Measurements from ENCODE around the gene KRTAP10-12. TPM values are rescaled to one million over a fixed set of nuclear protein-coding genes. Genes with fewer than 3 reads are reported as not detected.

Gene KRTAP10-12
- polyA plus RNA-seq, 5 donors: not detected

DNA sequence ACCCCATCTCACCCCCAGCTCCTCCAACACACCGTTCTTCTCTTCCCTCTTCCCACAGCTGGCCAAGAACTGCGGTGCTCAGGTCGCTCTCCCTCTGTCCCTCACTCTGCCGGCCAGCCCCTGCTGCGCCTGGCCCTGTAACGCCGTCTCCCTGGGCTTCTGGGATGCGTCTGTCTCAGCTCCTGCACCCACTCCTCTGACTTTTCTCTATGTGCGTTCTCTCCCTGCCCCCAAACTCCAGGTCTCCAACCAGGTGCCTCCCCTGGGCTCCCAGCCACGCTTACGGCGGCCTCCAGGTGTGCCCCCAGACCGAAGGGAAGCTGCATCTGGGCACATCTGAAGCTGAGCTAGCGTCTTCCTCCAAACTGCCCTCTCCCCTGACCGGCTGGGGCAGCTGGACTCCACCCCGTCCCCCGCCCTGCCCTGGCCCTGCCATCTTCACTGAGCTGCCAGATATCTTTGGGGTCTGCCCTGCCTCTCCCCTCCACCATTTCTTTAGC, 2.6 kb downstream of the KRTAP10-12 start:
- no peak for DNase-seq

DNA sequence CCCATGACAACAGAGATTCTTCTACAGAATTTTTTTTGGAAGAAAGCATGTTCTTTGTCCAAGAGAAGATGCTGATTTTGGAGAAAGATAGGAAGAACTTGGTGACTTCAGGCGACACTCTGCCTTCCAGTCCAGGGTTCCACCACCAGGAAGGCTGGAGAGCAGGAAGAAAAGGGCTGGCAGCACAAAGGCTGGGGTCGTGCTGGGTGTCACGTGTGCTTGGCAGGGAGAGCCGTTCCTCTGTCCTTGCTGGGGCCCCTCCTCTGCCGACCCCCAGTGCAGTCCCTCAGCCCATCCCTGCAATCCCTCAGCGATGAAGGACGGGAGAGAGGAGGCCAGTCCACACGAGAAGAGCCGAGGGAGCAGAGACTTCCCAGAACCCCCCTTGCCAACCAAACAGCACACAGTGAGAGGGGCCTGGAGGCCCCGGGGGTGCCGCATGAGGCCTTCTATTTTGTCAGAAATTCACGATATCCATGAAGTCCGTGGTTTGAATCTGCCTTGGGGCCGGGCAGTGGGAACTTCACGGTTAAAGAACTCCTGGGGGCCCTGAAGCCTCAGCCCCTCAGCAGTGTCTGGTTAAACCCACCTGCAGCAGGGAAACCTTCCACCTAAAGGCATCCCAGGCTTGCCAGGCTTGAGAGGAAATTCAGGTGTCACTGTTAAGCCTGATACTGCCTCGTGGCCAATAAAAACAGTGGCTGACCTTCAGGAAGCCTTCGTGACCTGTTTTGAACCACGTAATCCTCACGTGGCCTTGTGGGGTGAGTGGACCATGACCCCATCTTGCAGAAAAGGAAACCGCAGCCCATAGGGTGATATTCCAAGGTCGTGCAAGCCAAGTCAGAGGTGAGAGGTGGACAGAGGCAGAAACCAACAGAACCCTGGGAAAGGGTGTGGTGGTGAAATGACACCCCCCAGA, 3.4 kb downstream of the KRTAP10-12 start:
- no peak for DNase-seq

DNA sequence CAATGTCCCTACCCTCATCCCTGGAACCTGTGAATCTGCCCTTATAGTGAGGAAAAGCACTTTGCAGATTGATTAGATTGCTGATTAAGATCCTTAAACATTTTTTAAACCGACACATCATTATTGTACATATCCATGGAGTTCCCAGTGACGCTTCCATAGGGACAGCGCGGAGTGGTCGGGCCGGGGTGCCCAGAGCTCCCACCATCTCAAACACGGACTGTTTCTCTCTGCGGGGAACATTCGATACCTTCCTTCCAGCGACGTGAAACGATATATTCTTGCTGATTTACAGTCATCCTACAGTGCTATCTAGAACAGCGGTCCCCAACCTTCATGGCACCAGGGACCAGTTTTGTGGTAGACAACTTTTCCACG, 4.0 kb downstream of the KRTAP10-12 start:
- DNase-seq: no peak

DNA sequence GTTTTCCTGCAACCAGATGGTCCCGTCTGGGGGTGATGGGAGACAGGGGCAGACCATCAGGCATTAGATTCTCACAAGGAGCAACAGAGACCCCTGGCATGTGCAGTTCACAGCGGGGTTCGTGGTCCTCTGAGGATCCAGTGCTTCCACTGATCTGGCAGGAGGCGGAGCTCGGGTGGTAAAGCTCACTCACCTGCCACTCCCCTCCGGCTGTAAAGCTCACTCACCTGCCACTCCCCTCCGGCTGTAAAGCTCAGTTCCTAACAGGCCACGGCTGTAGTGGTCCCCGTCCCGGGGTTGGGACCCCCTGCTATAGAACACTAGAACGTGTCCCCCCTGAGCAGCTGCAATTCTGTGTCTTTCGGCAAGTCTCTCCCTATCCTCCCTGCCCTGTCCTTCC, 4.6 kb downstream of the KRTAP10-12 start:
- no peak for DNase-seq

DNA sequence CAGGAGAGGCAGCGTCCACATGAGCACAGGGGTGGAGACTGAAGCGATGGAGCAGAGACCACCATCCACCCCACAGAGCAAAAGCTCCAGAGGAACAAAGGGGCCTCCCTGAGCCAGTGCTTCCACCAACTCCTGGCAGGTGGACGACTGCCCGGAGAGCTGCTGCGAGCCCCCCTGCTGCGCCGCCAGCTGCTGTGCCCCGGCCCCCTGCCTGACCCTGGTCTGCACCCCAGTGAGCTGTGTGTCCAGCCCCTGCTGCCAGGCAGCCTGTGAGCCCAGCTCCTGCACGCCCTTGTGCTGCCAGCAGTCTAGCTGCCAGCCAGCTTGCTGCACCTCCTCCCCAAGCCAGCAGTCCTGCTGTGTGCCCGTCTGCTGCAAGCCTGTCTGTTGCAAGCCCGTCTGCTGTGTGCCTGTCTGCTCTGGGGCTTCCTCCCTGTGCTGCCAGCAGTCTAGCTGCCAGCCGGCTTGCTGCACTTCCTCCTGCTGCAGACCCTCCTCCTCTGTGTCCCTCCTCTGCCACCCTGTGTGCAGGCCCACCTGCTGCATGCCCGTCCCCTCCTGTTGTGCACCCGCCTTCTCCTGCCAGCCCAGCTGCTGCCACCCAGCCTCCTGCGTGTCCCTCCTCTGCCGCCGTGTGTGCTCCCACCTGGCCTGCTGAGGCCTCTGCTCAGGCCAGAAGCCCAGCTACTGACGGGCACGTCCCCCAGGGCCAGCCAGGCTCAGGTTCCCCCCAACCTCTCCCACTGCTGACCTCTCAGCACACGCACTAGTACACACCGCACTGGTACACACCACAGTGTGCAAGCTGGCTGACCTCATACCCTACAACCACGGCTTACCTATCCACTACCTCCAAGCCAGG, 5.4 kb downstream of the KRTAP10-12 start:
- DNase-seq: no peak

DNA sequence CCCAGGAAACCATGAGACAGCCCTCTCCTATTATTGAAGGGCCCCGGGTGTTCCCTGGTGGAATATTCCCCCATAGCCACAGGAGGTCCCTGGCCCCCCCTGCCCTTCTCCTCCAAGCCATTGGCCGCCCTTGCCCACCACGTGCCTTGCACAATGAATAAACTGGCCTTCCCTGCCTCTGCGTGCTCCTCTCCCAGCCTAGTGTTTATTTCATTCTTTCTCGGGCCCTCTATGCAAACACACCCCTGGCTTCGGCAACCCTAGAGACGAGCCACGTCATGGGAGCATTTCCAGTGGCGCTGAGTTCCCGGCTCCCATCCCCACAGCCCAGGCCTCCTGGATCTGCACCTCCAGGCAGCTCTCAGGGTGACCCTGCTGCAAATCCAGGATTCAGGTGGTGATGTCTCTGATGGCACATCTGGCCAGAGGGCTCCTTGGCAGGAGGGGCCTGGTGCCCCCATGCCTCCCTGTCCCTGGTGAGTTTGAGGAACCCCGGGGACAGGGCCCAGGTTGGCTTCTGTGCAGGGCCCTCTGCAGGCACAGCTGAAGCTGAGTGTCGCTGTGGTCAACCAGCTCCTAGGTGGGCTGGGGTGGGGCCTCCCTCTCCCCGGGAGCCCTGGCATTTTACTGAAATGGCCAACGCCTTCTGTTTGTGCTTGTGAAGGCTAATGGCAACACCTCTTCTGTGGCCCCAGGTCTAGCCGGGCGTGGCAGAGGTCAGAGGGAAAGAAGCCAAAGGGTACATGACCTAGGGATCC, 6.2 kb downstream of the KRTAP10-12 start:
- no peak for DNase-seq

DNA sequence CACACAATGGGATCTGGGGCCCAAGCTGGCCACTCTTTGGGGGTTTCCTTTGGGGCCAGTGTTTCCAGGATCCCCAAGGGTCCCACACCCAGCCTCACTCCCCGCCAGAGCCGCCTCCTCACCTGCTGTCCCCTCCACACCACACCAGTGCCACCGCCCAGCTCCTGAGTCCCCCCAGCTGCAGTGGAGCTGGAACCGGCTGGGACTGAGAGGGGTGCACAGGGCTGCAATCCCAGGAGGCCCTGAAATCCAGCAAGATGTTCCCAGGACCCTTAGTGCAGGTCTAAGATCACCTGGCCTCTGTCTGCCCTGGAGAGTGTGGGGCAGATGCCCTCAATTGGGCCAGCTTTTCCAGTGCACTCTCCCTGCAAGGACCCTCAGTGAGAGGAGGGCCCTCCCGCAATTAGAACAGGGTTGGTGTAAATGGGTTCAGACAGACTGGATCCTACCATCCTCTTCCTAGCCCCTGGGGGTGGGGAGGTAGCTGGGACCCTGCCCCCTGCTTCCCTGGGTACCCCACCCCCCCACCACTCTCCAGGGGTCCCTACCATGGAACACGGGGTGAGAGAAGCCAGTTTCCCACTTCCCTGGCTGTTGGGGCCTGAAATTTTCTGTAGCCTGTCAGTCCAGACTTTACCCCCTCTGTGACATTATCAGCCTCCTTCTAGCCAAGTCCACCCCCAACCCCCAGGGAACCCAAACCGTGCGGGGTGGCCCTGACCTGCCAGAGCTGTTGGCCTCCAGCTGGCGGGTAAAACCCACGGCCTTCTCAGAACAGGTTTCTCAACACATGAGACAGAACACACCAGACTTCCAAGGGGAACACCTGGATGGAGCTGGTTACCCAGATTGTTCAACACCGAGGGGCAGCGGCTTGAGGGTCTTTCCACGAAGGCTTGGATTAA, 7.0 kb downstream of the KRTAP10-12 start:
- no peak for DNase-seq

DNA sequence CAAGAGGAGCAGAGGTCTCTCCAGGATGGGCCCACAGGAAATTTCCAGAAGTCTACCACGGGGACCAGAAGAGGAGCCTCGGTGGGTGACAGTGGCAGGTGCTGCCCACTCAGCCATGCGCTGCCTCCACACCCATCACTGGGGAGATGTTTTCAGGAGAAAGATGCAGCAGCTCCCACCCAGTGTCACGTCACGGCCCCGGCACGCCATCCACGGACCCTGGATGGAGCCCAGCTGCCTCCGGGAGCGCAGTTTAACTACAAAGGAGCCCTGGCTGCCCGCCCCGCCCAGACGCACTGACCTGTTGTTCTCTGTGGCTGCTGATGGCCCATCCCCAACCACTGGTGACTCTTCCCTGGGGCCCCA, 7.6 kb downstream of the KRTAP10-12 start:
- no peak for DNase-seq

DNA sequence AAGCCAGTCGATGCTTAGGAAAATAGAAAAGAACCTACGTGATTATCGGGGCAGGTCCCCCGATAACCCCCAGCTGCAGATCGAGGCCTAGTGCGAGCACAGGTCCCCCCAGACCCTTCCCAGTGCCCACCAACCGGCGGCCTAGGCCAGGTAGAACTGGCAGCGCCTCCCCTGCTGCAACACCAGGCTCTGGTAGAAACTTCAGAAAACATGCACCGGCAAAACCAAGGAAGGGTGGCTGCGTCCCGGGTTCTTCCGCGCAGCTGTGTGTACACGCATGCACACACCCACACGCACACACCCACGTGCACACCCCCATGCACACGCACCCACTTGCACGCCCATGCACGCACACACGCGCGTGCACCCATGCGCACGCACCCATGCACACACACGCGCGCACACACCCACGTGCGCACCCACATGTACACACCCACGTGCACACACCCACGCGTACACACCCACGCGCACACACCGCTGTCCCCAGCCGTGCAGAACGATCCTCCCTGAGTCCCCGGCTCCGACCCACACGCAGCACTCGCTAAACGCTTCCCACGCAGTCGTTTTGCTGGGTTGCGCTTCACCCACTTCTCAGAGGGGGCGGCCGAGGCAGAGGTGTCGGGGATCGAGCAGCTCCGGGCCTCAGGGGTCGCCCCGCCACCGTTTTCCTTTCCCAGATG, 9.2 kb downstream of the KRTAP10-12 start:
- no peak for DNase-seq

DNA sequence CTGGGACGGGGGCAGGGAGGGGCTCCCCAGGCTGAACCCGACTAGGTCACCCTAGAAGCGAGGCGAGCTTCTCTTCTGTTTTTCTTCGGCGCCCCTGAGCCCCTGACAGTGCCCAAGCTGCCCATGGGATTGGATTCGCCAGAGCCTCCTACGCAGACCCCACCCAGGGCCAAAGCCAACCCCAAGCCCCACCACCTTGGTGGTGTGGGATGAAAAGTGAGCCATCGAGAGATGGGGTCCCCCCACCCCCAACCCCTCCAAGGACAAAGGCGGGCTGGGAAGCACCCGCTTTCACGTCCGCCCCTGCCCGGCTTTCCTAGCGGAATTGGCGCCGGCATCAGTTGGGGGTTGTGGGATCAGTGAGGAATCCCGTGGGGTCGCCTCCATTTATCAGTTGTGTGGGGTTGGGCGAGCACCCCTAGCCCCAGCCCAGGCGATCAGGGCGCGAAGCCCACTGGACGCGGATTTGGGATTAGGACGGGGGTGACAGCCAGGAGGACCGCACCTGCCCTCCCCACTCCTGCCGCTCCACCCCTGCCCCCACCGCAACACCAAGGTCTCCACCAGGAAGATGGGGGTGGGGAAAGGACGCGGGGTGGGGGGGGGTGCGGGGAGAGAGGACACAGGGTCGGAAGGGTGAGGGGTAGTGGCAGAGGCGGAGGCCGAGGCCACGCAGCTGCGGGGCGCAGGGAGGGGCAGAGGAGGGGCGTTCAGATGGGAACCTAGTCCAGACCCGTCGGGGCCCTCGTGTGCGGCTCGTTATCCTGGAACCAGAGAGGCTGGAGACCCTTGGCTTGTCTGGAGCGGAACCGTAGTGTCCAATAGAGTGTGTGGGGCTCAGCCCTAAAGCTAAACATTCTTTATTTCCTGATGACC, 10.0 kb downstream of the KRTAP10-12 start:
- DNase-seq: no peak

DNA sequence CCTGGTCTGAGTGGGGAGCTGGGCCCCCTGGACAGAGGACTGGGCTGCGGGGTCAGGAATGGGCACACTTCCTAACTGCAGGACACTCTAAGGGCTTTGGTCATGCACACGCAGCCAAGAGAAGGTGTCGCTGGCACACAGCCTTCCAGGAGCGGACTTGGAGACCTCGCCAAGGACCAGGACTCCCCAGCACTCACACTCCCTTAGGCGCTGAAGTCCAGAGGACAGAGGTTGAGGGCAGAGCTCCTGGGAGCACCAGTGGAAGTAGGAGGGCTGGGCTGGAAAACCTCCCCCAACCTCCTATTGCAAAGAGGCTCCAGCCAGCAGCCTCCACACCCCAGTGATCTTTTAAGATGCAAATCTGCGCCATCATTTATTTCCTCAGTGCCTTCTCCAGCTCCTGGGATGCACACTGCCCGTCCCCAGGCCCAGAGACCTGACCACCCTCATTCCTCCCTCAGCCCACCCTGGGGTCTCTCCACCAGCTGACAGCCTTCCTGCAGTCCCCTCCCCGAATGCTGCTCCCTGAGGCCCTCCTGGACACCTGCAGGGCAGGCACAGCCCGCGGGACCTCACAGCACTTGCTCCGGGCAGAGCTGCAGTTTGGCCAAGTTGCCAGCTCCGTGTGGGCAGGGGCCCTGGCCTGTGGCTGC, 11.4 kb downstream of the KRTAP10-12 start:
- DNase-seq: no peak

DNA sequence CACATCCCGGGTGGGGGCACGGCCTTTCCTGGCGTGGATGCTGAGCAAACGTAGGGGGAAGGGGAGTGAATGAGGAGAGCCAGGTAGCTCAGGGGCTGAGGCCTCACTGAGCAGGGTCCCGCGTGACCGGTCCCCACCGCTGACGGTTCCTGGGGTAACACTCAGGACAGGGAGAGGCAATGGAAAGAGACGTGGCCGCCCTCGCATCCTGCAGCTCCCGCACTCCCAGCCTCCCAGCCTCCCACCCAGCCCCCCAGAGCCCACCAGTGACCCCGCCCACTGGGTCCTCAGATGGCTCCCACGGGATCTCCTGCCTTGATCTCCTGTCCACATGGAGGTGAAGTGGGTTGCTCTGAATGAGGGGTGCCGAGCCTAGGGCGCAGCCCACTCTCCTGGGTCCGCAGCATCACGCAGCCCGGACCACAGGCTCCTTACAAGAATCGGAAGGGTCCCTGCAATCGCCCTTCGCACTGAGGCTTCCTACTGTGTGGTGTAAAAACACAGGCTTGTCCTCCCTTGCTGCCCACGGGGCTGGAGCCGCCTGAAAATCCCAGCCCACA, 12.0 kb downstream of the KRTAP10-12 start:
- DNase-seq: no peak

DNA sequence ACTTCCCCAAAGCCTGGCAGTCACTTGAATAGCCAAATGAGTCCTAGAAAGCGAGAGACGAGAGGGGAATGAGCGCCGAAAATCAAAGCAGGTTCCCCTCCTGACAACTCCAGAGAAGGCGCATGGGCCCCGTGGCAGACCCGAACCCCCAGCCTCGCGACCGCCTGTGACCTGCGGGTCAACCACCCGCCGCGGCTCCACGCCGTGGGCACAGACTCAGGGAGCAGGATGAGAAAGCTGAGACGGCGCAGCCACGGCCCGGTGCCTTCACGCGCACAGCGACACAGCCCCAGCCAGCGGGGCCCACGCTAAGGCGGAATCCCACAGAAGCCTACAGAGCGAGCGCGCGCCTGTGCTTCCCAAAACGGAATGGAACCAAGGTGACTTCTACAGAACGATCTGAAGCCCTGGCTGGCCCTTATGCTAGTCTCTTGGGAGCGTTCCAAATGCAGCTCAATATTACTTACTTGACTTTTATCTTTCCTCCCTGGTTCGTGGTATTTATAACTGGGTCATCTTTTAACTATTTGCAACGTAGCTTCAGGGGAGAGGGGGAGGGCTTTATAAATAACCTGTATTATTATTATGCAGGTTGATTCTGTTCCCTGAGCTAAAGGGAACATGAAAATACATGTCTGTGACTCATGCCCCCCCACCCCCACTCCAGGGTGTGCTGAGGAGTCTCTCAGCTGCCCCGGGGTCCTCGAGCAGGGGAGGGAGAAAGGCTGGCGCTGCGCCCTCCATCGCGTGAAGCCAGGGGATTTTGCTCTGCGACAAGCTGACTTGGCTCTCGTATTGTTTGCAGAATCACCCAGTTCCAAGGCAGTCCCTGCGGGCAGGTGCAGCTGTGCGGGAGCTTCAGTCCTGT, 12.7 kb downstream of the KRTAP10-12 start:
- DNase-seq: no peak

DNA sequence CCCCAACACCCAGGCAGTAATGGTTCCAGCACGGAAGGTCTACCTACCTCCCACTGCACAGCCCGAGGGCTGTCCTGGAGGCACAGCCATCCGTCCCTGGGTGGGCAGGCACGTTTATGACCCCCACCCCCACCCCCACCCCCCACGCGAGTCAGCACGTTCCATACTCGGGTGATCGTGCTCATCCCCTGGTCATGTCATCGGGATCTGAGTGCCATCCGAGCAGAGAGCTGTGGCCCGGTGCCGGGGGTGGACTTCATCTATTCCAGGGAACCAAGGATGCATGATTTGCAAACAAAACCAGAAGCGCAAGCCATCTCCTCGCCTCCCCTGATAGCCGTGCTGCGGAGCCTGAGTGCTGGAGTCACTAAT, 13.3 kb downstream of the KRTAP10-12 start:
- no peak for DNase-seq

DNA sequence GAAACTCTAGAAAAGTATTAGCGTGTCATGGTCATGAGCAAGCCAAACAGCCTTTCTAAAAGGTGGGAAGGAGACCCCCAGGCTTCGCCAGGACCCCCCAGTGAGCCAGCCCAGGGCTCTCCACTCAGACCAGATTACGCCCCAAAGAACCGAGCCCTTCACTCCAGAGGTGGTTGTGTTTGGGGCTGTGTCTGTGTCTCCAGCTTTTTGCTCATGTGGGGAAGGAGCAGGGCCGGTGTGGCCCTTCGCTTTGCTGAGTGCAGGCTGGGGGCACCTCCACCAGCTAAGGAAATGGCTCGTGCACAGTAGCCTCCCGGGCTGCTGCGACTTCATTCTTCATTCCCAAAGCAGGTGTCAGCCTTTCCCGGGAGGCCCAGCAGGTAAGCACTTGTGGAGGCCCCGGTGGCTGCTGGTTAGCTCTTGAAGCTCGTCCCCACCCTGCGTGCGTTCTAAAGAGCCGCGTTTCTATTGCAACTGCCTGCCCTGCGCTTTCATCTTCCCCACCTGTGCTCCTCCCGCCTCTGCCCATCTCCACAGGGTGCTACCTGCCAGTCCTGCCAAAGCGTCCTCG, 13.9 kb downstream of the KRTAP10-12 start:
- peak; percentile 31 to 38 for DNase-seq

DNA sequence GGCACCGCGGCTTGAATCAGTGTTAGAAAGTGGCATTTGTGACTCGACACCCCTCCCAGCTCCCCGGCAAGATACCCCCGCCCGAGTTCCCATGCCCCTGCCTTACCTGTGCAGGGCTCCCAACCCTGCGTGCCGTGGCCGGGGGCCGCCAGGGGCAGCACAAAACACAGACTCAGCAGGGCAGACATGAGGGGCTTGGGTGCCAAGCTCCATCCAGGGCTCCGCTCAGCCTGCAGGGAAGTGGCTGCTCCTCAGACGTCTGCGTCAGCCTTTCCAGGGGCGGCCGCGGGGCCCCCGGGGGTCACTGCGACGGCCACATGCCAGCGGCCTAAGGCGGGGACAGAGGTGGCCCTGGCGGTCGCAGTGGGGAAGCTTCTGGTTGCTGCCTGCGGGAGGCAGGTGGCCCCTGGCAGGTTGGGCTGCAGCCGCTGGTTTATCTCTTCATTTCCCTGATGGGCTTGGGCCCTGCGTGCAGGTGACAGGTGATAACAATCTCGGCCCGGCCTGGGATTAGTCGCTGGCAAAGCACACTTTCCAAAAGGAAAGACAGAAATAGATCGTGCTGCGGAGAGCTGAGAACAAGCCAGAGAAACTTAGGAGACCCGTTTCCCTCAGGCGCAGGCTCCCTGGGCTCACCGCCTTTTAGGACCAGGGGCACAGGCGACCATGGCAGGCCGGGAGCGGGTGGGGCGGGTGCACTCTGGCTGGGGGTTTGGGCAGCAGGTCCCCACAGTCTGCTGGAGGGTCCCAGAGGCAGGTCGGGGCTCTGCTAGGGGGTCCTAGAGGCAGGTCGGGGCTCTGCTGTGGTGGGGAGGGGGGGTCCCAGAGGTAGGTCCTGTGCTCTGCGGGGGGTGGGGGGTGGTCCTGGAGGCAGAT, 14.6 kb downstream of the KRTAP10-12 start, which contains the start of gene TSPEAR:
Gene TSPEAR, minus strand, starts transcription at position 246 of the 876 bp plus-strand sequence. Its CDS starts 58 bp downstream, at position 188.
- no peak for DNase-seq

Data from right lung (tissue), 5 donors.